HUES64 (cell line): Measurements from ENCODE around the gene KBTBD3.
"Not testable (repeated sequence)": the region's sequence is repeated elsewhere in the genome, so short reads cannot be mapped to it uniquely, and the experiment has no call there.

Source experiments
- H3K27ac ChIP-seq: 2 replicates; pipeline ENCODE4 v1.7.0; 2013; ENCODE audit warnings: low read depth, low read length, inconsistent platforms
- H3K27me3 ChIP-seq: 2 replicates; pipeline ENCODE4 v1.6.1; 2013; ENCODE audit warnings: mild to moderate bottlenecking, low read length; ENCODE audit not compliant: insufficient read depth
- H3K36me3 ChIP-seq: 2 replicates; pipeline ENCODE4 v1.6.1; 2013; ENCODE audit warnings: mild to moderate bottlenecking, low read length; ENCODE audit not compliant: insufficient read depth
- H3K4me1 ChIP-seq: 2 replicates; pipeline ENCODE4 v1.6.1; 2013; ENCODE audit warnings: mild to moderate bottlenecking, low read length, moderate library complexity; ENCODE audit not compliant: insufficient read depth
- H3K4me3 ChIP-seq: 2 replicates; pipeline ENCODE4 v1.5.1; 2013; ENCODE audit warnings: mild to moderate bottlenecking, low read length, moderate library complexity
- H3K9ac ChIP-seq: 2 replicates; pipeline ENCODE4 v1.6.1; 2013; ENCODE audit warnings: mild to moderate bottlenecking, low read depth, low read length
- H3K9me3 ChIP-seq: 2 replicates; pipeline ENCODE4 v1.6.1; 2013; ENCODE audit warnings: low read depth, low read length; ENCODE audit not compliant: insufficient read depth
- WGBS: fragments of 150-250, 120-280 bp; methylation state at CpG from one replicate; pipeline ENCODE4 v1.1.7; 2013; ENCODE audit warnings: missing lambda C conversion rate; 5-methylcytosine and 5-hydroxymethylcytosine counted together

KBTBD3 gene

DNA sequence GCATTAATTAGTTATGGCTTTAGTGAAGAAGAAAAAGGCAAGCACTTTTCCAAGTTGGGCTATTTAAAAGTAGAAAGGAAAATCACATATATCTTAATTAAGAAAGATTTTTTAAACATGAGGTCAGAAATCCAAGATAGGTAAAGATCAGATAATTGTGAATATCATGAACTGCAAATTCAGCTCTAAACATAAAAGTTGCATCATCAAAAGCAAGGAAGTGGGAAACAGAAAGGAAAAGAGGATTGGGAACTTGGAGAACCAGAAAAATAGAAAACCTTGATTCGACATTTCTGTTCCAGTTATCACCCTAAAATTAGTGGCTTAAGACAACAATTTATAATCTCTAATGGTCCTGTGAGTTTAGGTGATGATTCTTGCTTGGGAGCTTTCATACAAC lies 17.5 kb downstream of the KBTBD3 start:
- WGBS, result 100% methylated on average over 1 of the region's 1 CpG
- Histone ChIP-seq H3K9me3 (no peaks in the 10 kb centered on the region), H3K27me3 (no peaks in the 10 kb centered on the region), H3K36me3 (no peaks in the 10 kb centered on the region), H3K4me1 (peaks cover 5% of the 10 kb centered on the region; the same call in 1 of the 2 replicates), H3K9ac (no peak overlapping the region), H3K4me3 (no peak overlapping the region), H3K27ac (no peak overlapping the region)

DNA sequence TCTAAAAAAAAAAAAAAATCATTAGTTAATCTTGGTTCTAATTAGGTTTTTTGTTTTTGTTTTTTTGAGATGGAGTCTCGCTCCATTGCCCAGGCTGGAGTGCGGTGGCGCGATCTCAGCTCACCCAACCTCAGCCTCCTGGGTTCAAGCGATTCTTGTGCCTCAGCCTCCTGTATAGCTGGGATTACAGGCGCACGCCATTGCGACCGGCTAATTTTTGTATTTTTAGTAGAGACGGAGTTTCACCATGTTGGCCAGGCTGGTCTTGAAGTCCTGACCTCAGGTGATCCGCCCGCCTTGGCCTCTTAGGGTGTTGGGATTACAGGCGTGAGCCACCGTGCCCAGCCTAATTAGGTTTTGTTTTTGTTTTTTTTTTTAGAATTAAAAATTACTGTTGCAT lies 18.8 kb downstream of the KBTBD3 start:
- not testable (repeated sequence) for H3K27me3 ChIP-seq, H3K27ac ChIP-seq, H3K4me1 ChIP-seq, H3K9ac ChIP-seq, H3K9me3 ChIP-seq, H3K36me3 ChIP-seq, H3K4me3 ChIP-seq
- WGBS, result 96% methylated on average over 14 of the region's 14 CpGs

DNA sequence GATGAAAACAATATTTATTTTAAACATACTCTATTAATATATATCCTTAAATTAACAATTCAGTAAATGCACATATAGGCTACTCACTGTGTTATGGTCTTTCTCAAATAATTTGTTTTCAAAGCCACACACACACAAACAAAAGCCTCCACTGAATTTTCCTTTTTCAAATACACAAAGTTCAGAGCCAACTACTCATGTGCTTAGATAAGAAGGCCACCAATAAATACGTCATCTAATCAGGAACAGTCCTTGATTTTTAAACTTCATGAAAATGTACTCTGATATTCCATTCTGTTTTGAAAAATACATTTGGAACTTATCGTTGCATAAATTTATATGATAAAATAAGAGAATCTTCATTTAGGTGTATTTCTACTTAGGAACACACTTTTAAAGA lies 26.0 kb downstream of the KBTBD3 start:
- Histone ChIP-seq H3K27ac (no peak overlapping the region), H3K27me3 (no peaks in the 10 kb centered on the region), H3K9ac (no peak overlapping the region), H3K9me3 (no peaks in the 10 kb centered on the region), H3K4me3 (no peak overlapping the region), H3K36me3 (no peaks in the 10 kb centered on the region), H3K4me1 (no peaks in the 10 kb centered on the region)
- WGBS, result 94% methylated on average over 1 of the region's 2 CpGs

DNA sequence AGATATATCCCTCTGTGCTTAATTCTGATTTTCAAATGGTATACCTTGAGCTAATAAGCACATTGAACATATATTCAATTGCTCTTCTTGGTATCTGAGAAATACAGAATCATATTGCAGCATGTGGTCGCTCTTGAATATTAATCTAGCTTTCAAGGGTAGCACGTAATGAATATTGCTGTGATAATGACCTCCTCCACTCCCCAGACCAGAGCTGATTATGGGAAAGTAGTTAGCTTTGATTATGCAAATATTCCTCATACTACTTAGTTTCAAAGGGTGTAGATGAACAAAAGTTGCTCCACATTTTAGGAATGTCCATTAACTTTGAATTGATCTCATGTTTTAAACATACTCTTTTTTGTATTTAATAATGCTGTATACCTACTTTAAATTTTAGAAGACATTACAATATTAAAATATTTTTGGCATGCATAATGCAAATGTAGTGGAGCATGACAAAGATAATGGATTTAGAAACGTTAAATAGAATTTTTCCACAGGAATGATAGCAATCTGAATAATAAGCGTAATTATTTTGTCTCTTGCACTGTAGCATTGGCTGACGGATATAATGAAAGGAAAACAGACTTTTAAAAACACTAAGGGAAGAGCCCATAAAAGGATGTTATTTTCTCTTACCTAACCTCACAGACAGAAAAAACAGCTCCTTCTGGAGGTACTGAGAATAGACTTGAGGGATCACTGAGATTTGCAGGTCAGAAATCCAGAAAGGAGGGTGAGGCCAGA lies 27.2 kb downstream of the KBTBD3 start:
- H3K36me3 ChIP-seq, result no peaks in the 10 kb centered on the region
- no peak overlapping the region for H3K27ac ChIP-seq
- no peaks in the 10 kb centered on the region for H3K9me3 ChIP-seq
- no peaks in the 10 kb centered on the region for H3K4me1 ChIP-seq
- 87% methylated on average over 5 of the region's 5 CpGs for WGBS
- H3K9ac ChIP-seq, result no peak overlapping the region
- H3K4me3 ChIP-seq, result no peak overlapping the region
- H3K27me3 ChIP-seq, result no peaks in the 10 kb centered on the region

DNA sequence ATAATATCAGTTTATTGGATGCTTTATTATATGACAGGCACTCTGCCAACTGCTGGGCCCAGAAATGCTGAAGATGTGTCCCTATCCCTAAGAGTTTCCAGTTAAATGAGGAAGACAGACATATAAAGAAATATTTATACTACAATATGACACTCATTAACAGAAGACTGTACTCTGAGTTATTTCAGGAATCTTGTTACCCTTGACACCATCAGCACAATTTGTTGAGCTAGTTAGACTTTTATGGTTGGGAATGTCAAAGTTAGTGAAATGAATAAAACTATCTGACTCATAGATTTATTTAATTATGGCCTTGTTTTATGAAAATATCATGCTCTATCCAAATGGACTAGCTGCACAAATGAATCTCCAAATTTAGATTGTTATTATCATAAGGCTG lies 29.5 kb downstream of the KBTBD3 start:
- Histone ChIP-seq H3K4me1 (no peaks in the 10 kb centered on the region), H3K36me3 (no peaks in the 10 kb centered on the region), H3K9ac (no peak overlapping the region), H3K9me3 (no peaks in the 10 kb centered on the region), H3K27ac (no peak overlapping the region), H3K27me3 (no peaks in the 10 kb centered on the region), H3K4me3 (no peak overlapping the region)

DNA sequence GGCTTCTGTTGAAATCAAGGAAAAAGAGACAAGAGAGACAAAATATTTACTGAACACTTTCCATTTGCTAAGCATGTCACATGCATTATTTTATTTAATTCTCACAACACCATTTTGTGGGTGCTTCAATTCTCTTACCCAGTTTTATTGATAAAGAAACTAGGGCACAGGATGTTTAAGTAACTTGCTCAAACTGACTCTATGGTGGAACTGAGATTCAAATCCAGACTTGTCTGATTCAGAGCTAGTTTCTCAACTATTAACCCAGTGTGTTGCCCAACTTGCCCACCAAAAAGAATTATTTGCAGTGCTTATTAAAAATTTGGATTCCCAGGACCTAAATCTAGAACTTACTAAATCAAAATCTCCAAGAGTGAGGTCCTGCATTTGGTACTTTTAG lies 33.6 kb downstream of the KBTBD3 start:
- no peaks in the 10 kb centered on the region for H3K9me3 ChIP-seq

DNA sequence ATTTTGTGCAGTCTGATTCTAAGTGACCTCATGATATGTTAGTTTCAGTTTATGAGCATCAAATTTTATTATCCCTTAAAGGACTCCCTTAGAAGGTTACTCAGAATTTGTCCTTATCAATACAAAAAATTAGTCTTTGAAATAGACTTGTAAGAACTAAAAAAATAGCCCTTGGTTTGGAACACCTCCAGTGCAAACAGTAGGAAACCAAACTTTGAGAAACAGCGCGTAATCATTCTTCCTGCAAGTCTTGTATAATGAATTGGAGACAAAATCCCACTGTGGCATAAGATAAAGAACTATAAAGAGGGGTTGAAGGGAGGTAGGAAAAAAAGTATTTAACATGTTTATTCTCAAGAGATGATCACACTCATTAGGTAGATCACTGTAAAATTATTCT lies 44.3 kb downstream of the KBTBD3 start:
- Histone ChIP-seq H3K36me3 (no peaks in the 10 kb centered on the region), H3K9me3 (no peaks in the 10 kb centered on the region), H3K4me3 (no peak overlapping the region), H3K27me3 (no peaks in the 10 kb centered on the region), H3K9ac (no peak overlapping the region), H3K27ac (no peak overlapping the region), H3K4me1 (peaks cover 6% of the 10 kb centered on the region; the same call in 1 of the 2 replicates)
- 96% methylated on average over 2 of the region's 2 CpGs for WGBS

More for the DNA sequence above, 33.6 kb downstream of the KBTBD3 start:
- no peak overlapping the region for H3K27ac ChIP-seq
- no peak overlapping the region for H3K9ac ChIP-seq
- H3K36me3 ChIP-seq, result no peaks in the 10 kb centered on the region
- no peaks in the 10 kb centered on the region for H3K4me1 ChIP-seq
- no peak overlapping the region for H3K4me3 ChIP-seq
- H3K27me3 ChIP-seq, result no peaks in the 10 kb centered on the region

DNA sequence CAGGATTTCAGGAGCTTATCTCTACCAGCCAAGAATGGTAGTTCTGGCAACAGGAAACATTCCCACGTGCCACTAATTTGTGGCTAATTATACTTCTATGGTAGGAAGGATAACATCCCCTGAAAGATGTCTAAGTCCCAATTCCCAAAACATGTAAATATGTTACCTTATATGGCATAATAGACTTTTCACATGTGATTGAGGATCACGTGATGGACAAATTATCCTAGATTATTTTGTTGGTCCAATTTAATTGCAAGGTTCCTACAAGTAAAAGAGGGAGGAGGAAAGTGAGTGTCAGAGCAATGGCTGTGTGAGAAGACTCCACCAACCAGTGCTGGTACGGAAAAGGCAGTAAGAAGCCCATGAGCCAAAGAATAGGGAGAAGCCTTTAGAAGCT lies 45.2 kb downstream of the KBTBD3 start:
- Histone ChIP-seq H3K9ac (no peak overlapping the region), H3K27ac (no peak overlapping the region), H3K36me3 (no peaks in the 10 kb centered on the region), H3K4me1 (peaks cover 6% of the 10 kb centered on the region; the same call in 1 of the 2 replicates), H3K27me3 (no peaks in the 10 kb centered on the region), H3K9me3 (no peaks in the 10 kb centered on the region), H3K4me3 (no peak overlapping the region)
- 97% methylated on average over 3 of the region's 3 CpGs for WGBS

DNA sequence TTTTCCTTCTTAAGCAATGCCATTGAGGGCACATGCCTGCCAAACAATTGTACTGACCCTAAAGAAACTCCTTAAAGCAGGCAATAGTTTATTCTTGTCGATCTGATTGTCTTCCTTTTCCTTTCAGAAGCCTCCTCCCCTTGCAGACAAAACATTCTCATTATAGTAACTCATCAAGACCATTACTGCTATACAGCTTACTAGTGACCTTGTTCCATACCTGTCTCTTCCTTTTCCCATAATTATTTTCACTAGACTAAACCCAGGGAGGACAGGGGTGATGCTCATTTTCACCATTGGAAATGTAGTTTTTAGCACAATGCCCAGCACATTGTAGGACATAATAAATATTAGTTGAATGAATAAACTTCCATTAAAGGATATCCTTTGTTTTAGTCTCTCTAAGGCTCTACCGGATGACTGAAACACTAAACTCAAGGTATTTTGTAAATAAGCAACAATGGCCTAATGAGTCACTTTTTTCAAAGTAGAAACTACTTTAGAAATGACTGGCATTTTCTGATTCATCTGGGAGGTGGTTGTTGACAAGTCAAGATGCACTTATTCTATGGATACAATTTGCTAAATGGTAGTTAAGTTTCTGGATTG lies 45.8 kb downstream of the KBTBD3 start:
- Histone ChIP-seq H3K4me1 (peaks cover 6% of the 10 kb centered on the region; the same call in 1 of the 2 replicates), H3K4me3 (no peak overlapping the region), H3K9ac (no peak overlapping the region), H3K36me3 (no peaks in the 10 kb centered on the region), H3K9me3 (no peaks in the 10 kb centered on the region), H3K27ac (no peak overlapping the region), H3K27me3 (no peaks in the 10 kb centered on the region)
- 80% methylated on average over 2 of the region's 2 CpGs for WGBS

DNA sequence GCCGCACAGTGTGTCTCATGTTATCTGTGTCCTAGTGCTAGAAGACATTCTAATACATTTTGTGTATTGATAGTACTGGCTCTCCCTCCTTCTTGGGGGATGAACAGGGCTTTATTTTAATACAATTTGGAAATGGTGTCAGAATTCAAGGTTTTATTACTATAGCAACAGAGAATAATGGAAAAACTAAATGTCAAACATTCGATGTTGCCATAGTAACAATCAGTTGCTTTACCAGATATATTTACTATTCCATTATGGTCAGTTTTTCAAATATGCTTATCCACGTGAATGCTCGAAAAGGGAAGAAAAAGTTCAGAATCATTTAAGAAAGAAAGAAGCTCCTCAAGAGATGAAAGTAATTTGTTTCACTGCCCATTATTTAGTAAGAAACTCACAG lies 46.5 kb downstream of the KBTBD3 start:
- no peak overlapping the region for H3K4me3 ChIP-seq
- no peak overlapping the region for H3K9ac ChIP-seq
- H3K27me3 ChIP-seq, result no peaks in the 10 kb centered on the region
- H3K4me1 ChIP-seq, result peaks cover 6% of the 10 kb centered on the region; the same call in 1 of the 2 replicates
- H3K9me3 ChIP-seq, result no peaks in the 10 kb centered on the region
- 72% methylated on average over 4 of the region's 4 CpGs for WGBS
- H3K36me3 ChIP-seq, result no peaks in the 10 kb centered on the region
- H3K27ac ChIP-seq, result no peak overlapping the region

DNA sequence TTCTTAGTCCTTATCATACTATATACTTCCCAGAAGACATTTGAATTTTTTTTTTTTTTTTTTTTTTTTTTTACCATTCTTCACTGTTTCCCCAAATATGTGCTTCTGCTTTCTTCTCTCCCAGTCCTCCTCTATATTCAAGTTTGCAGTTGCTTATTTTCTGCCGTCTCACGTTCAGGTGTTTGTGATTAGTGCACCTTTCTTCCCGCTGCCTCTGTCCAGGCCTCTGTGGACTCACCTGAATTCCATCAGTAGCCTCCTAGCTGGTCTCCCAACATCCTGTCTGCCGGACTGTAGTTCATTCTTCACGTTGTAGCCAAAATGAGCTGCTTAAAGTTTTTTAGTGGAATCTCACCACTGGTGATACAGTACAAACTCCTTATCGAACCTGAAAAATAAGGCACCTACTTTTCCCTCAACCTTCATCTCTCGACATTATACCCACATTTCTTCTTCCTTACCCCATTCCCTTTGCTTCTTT lies 54.3 kb downstream of the KBTBD3 start:
- peaks cover 7% of the 10 kb centered on the region; the same call in 1 of the 2 replicates for H3K36me3 ChIP-seq
- 90% methylated on average over 7 of the region's 7 CpGs for WGBS

More for the DNA sequence above, 54.3 kb downstream of the KBTBD3 start:
- Histone ChIP-seq H3K27ac (peak overlapping the region; percentile 49; the same call in 1 of the 2 replicates), H3K4me3 (peak overlapping the region; percentile 84), H3K9me3 (no peaks in the 10 kb centered on the region), H3K4me1 (peaks cover 24% of the 10 kb centered on the region), H3K9ac (no peak overlapping the region), H3K27me3 (no peaks in the 10 kb centered on the region)
